ENCODE data around the gene NELL1.

- TF ChIP-seq CTCF (IDR thresholded peaks at IDR 0.05; ENCODE audit: poor library complexity) (no peak), EZH2 (IDR thresholded peaks at IDR 0.05; ENCODE audit: borderline replicate concordance) (no peak)
Measured at GRCh38 chr11:21561581-21561980, 892.2 kb downstream of the NELL1 start.

Measured in hepatocyte (in vitro differentiated cells).